HG03469 (cell line): ENCODE results near the gene SGPP2.

Experiments used
- ATAC-seq: cut with Tn5 transposase; IDR thresholded peaks from one replicate; pipeline ENCODE4 v1.9.1; 2021; ENCODE audit warnings: mild to moderate bottlenecking, moderate library complexity, moderate number of reproducible peaks; ENCODE audit not compliant: unreplicated experiment

The SGPP2 gene

DNA sequence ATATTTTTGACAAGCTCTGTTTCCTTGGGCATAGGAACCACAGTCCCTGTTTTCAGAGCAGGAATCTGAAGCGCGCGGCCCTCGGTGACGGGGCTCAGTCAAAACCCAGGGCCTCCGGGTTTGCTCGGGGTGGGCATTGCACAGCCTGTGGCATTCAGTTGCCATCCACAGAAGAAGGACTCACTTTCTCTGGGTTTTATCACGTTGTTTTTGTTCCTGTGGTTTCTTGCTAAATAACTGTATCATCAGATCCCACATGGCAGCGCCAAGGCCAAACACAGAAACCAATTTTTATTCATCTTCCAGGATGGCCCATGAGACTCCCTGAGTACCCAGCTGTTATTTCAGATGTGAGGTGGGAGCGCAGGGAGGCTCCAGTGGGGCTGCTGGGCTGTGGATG, 35.6 kb downstream of the SGPP2 start:
- ATAC-seq, result no peak

DNA sequence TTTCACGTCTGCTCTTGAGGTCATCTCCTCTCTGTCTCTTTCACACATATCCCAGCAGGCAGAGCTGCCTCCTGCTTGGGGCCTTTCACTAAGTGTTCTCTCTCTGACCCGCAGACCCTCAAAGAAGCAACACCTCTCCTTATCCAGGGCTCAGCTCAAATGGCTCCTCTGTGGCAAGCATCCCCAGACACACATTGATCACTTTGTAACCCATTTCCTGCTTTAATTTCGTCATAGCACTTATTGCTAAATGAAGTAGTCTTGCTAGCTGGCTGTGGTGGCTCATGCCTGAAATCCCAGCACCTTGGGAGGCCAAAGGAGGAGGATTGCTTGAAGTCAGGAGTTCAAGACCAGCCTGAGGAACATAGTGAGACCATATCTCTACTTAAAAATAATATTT, 41.4 kb downstream of the SGPP2 start:
- no peak for ATAC-seq

DNA sequence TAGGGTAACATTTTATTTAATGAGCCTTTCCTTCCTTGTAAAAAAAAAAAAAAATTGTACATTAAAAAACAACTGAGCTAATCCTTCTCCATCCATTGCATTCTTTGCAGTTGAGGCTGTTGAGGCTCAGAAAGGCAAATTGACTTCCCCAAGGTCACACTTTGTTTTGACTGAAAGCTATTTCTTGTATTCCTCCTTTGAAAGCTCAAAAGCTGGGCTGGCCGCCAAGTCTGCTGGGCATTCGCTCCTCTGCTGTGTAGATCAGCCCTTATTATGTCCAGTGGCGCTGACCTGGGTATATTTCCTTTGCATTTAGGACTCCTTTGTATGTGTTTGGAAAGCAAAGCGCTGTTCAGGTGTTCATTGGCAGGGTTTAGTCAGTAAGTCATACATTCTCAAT, 44.0 kb downstream of the SGPP2 start:
- ATAC-seq, result no peak

DNA sequence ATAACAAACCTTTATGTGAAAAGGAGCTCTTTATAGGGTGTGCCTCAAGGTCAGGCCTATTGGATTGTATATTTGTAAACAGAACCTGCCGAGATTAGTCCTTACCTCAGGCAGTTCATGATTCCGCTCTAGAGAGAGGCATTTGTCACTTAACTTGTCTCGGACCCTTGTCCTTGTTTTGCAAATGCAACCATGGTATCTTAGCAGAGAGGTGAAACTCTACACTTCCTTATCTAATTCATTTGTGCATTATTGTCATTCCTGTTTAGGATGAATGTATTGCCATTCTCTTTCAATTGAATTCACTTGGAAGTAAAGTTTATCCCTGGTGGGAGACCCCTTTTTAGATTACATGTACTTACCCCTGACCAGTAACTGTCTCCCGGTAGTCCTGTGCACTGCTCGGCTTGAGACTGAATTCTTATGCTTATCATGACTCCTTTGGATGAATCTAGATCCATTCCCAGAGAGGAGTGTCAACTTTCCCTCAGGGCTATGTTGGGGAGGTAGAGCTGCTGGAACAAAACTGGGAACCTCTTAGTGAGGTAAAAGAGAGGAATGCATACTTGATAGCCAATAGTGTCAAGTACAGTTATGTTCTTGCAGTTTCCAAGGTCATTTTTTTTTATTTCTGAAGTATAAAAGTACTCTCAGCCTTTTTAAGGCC, 46.6 kb downstream of the SGPP2 start:
- no peak for ATAC-seq

DNA sequence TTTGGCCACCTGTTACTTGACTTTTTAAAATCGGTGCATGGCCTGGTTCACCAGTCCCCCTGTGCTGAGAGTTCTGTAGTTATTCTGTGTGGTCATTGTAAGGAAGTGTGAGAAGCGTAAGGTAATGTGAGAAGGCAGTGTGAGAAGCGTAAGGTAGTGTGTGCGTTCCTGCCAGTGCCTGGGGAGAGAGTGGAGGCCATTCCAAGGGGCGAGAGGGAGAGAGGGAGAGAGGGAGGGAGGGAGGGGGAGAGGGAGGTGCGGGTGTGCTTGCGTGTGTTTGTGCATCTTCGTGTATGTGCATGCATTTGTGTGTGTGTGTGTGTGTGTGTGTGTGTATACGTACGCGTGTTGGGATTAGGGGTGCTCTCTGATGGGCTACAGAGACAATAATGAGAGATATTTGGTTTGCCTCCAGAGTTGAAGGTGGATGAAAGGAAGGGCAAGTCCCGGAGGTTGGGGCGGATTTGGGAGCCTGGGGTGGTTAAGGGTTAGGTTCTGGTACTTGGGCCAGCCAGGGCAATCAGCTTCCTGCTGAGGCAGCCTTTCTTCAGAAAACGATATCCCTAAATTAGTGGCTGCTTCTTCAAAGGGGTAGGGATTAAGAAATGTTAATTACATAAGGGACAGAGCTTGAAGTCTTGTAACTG, 53.7 kb downstream of the SGPP2 start:
- ATAC-seq, result no peak

DNA sequence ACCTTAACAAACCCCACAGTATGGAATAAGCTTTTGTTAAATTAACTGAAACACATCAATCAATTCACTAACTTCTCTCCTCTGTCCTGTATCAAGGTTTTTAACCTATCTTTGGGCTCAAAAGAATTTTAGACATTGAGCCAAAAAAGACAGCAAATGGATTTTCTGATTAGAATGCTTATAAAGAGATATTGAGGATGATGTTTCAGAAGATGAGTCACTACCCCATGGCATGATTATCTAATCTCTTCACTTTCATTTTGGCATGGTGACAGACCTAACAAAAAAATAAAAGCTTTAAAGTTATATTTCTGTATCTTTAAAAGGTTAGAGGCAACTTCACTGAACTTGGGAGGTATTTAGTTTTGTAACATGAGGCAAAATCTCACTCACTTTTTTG, 55.5 kb downstream of the SGPP2 start:
- ATAC-seq, result no peak

DNA sequence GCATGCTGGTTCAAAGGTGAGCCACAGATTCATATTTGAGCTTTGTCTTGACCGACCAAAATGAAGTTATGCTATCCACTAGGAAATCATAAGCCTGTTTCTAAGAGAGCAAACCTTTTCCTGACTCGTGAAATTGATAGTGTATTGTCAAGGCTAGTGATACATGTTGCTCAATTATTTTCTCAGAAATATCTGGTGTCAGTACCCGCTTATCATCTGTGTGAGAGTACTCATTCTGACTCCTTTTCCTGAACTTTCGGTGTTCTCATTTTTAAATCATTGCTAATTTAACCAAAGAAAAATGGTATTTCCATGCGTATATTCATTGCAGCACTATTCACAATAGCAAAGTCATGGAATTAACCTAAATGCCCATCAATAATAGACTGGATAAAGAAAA, 56.2 kb downstream of the SGPP2 start:
- ATAC-seq, result no peak

DNA sequence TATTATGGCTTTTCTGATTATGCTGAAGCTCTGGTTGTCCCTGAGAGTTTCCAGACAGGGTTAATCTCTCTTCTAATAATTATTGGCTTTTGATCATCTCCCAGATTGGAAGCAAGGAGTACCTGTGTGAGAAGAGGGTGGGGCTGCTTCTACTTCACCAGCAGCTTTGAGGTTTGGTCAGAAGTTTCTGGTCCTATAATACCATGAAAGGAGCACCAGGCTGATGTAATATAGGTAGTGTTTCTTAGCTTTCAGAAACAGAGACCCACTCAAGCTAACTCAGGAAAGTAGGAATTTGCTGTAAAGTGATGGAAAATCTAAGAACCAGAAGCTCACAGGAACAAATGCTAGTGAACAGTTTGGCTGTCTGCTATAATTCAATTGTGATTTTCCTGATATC, 57.6 kb downstream of the SGPP2 start:
- no peak for ATAC-seq

DNA sequence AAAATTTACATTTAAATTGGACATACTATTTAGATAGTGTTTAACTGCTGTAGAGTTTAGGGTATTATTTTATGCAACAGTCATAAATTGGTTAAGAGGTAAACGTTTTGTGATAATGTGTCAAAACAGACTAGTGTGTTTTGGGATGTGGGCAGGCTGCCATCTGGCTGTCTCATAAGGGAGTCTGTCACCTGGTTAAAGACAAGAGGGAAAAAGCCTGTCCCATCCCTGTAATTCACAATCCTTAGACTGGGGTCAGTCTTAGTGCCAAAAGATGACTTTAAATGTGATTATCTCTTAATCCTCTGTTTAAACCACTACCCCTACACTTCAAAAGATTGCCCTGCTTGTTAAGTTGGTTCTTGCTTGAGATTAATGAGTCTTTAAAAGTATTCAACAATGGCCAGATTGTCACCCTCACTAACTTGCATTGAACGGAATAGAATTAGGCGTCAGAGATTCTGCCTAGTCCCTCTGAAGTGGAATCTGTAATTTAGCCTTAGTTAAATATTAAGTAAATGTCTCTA, 59.2 kb downstream of the SGPP2 start:
- no peak for ATAC-seq

DNA sequence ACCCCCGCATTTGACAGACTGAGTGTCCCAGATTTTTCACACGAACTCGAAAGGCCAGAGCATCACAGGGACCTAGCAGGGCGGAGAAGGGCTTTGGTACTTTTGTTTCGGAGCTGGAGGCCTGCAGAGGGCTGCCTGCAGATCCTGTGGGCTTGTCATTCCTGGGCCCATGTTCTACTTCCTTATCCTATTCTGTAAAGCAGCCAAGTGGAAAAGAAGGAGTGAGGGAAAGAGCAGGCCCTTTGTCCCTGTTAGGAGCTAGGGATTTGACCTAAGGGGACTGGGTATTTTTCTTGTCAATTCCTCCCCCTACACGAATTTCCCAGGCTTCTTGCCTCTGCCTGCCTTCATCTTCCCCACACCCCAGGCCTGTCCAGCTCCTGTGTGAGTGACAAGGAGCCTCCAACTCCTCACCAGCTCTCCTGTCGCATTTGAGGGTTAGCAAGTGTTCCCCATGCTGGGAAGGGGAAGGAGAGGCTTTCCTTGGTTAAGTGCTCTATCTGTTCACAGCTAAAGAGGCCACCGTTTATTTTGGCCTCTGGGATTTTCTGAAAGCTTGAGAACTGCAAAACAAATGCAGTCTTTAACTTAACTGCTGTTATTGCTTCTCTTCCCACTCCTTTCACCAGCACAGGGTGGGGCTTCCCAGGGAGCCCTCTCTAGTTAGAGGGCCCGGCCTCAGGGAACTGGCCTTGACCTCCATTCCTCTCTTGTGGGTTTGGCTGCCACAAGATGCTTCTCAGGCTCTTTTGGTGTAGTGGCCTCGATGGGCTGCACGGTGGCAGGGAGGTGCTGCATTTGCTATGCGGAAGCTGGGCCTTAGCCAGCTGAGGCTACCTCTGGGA, 61.2 kb downstream of the SGPP2 start:
- no peak for ATAC-seq

DNA sequence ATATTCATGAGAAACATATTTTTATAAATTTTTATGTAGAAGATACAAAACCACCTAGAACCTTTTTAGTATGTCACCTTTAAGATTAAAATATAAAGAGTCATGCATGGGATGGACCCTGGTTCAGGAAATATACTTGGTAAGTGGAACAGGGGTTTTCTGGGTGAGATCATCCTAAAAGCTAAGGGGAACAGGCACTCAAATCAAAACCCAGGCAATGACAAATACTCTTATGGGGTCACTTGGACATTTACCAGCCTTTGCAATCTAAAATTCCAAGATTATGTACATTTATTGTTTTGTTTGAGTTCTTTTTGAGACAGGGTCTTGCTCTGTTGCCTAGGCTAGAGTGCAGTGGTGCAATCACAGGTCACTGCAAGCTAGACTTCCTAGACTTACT, 65.8 kb downstream of the SGPP2 start:
- ATAC-seq, result no peak

DNA sequence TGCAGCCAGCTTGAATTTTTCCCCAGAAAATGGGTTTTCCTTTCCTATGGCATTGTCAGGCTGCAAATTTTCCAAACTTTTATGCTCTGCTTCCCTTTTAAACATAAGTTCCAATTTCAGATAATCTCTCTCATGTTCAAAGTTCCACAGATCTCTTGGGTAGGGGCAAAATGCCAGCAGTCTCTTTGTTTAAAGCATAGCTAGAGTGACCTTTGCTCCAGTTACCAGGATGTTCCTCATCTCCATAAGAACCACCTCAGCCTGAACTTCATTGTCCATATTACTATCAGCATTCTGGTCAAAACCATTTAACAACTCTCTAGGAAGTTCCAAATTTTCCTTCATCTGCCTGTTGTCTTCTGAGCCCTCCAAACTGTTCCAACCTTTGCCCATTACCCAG, 68.3 kb downstream of the SGPP2 start:
- ATAC-seq, result no peak

DNA sequence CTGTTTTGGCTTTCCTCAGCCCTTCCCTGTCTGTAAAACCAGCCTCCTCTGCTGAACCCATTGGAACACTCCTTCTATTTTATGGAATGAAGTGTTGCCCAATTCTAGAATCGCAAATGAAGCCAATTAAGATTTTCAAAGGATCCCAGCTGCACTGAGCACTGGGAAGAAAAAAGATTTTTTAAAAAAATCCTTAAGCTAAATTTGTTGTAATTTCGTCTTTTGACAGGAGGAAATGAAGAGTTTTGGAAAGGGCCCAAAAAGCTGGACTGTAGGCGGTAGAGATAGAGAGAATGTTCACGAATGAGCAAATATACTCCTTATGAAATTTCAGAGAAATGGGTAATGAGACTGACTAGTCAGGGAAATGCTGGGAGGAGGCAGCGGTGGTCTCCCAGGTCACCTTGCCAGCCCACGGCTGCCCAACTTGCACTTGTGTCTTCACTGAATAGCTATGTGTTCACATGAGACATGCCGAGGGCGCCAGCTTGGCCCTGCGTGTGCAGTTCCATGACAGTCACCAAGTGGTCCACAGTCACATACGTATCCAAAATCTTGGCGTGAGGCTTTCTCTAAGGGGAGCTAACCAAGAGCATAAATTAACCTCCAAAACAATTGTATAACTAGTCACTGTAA, 69.9 kb downstream of the SGPP2 start:
- ATAC-seq, result no peak

DNA sequence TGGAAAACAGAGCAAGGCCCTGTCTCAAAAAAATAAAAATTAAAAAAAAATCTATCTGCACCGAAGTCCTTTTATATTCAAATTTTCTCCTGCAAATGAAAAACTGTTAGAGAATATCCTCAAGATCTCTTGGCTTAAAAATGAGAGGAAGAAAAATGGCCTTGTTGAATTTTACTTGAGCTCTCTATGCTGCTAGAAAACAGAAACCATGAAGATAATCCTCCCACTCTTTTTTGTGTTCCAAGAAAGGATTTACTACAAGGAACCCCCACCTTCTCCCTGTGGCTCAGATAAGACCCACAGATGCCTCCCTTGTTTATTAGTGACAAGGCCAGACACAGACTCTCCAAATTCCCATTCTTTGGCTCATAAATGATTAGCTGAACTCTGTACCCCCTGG, 71.0 kb downstream of the SGPP2 start:
- ATAC-seq, result no peak

DNA sequence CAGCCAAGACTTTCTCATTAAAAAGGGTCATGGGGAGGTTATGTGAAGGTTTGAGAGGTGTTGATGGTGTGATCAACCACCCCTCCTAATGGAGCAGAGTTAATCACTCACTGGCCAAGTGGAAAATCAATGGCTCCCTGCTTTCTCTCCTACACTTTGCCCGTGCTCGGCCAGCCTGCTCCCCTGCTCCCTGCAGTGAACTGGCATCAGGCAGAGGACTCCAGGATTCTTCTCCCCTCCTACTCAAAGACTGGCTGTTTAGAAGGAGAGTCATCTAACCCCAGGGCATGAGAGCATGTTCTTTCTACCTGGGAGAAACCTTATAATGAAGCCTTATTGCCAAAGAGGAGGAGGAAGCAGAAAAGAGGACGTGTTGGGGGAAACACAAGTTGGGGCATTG, 74.9 kb downstream of the SGPP2 start:
- no peak for ATAC-seq

DNA sequence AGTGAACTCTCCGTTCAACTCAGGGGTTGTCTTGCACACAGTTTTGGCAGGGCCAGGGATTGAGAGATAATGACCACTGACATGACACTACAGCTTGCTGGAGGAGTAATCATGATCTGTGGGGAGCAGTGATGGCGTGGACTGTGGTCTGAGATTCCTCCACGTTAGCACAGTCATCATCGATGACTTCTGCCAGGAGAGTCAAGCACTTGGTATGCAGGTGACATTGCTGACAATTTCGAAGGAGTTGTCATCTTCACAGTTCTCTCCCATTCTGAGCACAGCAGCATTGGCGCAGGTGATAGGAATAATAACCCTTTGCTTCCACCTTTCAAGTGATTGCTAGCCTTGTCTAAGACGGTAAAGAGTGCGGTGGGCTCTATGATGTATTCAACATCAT, 79.8 kb downstream of the SGPP2 start:
- no peak for ATAC-seq

DNA sequence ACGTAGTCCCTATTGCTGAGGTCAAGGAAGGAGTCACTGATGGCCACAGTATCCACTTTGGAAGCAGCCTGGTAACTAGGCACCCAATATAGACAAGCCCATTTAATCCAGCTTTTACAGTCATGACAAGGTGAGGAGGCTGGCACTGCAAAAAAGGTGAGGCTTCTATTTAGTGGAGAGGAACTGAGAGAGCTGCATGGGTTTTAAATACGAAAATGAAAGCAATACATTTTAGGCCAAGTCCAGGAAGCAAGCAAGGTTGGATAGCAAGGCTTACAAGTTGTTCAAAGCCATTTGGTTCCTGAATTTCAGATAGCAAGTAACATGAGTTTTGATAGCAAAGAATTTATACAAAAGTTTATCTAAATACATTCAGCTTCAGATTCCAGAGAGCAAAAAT, 80.4 kb downstream of the SGPP2 start:
- peak; percentile 95 for ATAC-seq

DNA sequence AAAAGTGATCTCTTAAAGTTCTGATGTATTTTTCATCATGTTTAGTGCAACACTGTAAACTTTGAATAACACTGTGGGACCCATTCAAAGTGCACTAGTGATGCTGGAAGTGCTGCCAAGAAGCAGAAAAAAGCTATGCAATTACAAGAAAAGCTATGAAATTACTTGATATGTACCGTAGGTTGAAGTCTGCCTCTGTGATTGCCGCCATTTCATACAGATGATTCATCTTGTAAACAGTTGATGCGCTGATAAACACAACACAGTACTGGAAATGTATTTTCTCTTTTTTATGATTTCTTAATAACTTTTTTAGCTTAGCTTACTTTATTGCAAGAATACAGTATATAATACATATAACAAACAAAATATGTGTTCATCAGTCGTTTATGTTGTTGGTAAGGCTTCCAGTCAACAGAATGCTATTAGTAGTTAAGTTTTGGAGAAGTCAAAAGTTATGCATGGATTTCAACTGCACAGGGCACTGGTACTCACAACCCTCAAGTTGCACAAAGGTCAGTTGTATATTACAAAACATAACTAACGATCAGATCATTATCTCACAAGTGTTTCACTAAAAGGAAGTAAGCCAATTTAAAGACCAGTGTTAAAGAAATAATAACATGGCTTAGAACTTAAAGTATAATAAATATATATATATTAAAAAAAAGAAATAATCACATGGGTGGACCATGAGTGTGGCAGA, 82.0 kb downstream of the SGPP2 start:
- ATAC-seq, result no peak

DNA sequence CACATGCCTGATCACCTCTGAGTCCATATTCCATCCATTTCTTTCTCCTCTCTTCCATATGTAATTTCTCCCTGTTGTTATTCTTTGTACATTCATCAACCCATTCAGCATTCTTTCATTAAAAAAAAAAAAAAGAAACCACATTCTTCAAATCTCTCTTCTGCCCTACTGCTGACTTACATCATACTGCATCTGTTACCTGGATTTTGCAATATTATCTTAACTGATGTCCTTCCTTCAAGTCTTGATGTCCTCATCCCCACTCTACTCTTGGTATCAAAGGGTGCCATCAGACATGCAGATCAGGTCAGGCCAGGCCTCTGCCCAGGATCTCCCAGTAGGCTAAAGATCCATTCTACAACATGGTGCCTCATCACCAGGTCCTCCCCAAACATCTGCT, 90.6 kb downstream of the SGPP2 start:
- ATAC-seq, result no peak

DNA sequence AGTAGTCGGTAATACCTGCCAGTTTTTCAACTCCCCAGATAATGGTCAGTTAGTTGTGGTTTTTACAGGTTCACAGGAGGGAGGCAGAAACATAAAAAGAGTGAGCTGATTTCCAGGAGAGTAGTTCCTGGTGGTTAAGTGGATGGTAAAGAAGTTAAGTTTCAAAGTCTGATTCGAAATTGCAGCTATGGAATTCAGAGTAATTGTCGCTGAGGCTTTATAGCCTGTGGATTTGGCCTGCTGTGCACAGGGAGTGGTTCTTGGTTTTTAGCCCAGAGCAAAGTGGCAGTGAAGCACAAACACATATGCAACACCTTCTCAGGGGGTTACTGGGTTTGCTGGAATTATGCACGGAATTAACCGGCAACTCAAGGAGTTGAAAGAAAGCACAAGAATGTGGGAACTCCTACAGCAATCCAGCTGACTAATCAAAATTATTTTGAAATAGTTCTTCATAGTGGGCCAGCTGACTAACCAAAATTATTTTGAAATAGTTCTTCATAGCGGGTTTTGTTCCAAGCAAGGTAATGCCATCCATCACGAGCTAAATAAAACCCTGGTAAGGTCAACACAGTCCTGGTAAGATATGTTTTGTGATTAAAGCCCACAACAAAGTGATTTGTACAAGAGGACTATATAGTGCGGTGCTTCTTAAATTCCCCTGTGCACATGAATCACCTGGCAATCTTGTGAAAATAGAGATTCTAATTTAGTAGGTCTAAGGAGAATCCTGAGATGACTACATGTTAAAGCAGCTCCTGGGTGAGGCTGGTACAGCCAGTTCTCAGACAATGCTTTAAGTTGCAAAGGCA, 94.4 kb downstream of the SGPP2 start:
- ATAC-seq, result no peak
